Stimulated activated CD8-positive, alpha-beta memory T cell treated with anti-CD3 and anti-CD28 coated beads, Interleukin-2, amount 100 ng/mL, for 1 hour (primary cell): Measurements from ENCODE around the gene CEBPB.

Experiments
- DNase-seq, 2 donors: peaks; one replicate each; pipeline ENCODE4 v3.0.0-alpha.2; 2020; ENCODE audit warnings: low read depth in 2 of 2

The CEBPB gene

GRCh38 chr20:50213531-50214106 lies 23.0 kb downstream of the CEBPB start:
- no peak for DNase-seq

GRCh38 chr20:50214226-50215024 lies 23.8 kb downstream of the CEBPB start:
- no peak for DNase-seq

- no peak for DNase-seq
Observed at GRCh38 chr20:50215101-50215690, 24.6 kb downstream of the CEBPB start.

DNA sequence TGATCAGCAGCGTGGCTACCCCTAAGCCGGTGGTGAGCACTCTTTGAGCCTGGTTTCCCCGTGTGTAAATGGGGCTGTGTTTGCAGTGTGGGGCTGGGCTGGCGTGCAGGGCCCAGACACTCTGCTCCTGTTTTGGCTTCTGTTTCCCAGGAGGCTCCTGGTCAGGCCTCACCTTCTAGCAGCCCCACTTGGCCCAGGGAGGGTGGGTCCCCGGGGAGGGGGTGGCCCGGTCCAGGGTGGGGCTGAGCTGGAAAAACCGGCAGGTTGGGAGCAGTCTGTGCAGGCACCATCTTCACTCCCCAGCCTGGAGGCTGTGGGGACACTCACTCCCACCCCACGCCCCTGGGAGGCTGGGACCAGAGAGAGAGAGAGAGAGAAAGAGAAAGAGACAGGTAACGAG lies 25.3 kb downstream of the CEBPB start:
- DNase-seq, result no peak

- DNase-seq, result no peak
Observed at GRCh38 chr20:50216543-50217206, 26.0 kb downstream of the CEBPB start.

GRCh38 chr20:50217207-50217949 lies 26.7 kb downstream of the CEBPB start:
- no peak for DNase-seq

DNA sequence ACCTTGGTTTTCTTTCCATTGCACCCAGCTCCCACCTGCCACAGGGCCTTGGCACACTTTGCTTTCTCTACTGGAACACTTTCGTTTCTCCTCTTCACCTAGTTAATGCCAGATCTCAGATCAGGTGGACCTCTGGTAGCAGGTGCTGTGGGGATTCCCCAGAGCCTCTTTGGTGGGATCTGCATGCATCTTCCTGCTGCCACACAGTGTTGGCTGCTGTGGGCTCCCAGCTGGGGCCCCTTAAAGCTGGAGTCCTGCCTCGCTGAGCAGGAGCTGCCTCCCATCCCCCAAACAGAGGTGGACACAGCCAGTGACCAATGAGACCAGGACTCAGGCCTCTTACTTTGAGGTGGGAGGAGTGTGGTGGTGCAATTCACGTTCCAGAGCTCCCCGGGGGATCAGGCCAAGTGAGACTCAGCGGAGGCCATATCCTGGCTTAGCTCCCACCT lies 28.4 kb downstream of the CEBPB start:
- no peak for DNase-seq

DNA sequence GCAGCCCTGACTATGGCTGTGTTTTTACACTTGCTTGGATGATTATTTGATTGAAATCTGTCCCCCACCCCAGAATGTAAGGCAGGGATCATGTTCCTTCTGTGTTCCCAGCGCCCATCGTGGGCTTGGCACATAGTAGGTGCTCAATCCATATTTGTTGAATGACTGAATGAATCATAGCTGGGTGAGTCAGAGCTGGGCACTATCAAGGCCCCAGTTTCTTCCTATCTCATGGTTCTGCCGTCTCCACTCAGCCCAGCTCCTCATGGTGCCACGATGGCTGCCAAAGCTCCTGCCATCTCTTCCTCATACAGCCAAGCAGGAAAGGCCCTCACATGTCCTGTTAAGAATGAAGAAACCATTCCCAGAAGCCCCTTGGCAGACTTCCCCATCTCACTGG lies 29.0 kb downstream of the CEBPB start:
- no peak for DNase-seq

GRCh38 chr20:50220093-50220893 lies 29.7 kb downstream of the CEBPB start:
- no peak for DNase-seq

DNA sequence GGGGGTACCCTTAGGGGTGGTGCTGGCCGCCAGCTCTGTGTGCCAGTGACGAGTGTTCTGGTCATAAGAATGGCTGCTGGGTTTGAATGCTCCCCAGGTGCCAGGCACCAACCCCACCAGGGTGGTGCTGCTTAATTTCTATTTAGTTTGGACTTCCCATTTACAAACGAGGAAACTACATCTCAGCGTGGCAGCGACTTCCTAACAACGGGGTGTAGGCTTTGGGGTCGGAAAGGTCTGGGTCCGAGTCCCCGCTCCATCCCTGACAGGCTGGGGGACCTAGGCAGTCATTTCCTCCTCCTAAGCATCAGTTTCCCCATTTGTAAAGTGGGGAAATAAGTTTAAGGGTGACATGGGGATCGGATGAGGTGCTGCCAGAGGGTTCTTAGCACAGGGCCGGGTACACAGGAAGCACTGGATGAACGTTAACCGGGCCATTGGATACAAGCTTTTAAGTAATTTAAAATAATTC lies 30.3 kb downstream of the CEBPB start:
- DNase-seq, result no peak

DNA sequence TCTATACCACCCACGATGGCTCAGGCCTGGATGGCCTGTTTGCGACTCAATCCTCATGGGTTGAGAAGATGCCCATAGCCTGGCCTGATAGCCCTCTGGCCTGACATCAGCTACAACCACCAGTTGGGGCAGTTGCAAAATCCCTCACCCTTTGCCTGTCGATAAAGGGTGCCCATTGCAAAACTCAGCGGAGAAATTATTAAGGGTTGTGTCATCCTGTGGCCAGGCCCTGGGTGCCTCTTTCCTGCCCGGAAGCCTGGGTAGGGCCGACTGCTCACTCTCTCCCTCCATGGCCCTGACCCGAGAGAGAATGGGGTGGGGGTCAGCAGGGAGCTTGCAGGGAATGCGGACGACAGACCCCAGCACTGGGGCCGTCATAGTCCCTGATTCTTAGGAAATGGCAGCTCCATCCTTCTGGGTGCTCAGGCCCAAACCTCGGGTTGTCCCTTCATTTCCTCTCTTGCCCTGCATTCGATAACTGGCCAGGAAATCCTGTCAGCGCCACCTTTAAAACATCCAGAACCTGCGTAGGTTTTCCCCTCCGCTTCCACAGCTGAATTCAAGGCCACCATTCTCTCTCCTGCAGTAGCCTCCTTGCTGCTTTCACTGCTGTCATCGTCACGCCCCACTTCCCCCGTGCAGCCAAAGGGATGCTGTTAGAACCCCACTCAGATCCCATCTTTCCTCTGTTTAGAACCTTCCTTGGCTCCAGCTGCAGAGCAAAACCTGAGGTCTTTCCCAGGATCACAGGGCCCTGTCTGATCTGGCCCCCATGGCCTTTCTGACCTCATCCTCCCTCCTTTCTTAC lies 31.1 kb downstream of the CEBPB start:
- DNase-seq, result no peak

- DNase-seq, result no peak
Observed at GRCh38 chr20:50222309-50223038, 31.8 kb downstream of the CEBPB start.

DNA sequence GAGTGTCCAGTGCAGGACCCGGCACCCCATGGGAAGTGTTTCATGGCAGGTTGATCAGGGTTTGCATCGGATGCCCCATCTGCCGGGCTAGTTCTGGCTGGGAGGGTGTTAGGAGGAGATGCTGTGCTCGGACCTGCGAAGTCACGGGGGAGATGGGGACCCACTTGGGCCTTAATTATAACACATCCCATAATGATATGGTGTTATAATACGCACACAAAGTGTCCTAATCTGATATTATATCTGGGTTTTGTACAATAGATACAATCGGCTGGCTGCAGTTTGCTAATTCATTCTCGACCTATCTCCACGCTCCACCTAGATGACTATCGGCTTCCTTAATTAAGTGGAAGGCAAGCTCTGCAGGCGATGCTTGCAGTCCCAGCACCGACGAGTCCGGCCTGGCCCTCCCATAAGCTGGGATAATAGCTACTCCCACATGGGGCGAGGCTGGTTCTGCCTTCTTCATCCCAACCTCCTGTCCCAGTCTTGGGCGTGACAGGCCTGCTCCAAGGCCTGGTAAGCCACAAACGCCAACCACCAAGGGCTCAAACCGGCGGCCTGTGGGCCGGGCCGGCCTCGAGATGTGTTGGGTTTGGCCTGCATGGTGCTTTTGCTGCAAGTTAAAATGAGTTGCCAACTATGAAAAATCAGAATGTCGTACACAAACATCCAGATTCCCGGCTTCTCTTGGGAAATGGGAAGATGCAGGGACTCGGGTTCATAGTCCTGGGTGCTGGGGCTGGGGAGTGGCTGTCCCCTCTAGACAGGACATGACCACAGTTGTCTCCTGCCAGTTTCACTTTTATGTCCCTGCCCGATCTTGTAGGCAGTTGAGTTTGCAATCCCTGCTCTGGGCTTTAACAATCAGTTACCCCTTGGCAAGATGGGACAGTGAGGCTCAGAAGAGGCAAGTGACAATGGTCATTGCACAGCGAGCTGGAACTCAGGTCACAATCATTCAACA lies 32.7 kb downstream of the CEBPB start:
- DNase-seq, result no peak

- DNase-seq, result no peak
Observed at GRCh38 chr20:50224052-50224451, 33.4 kb downstream of the CEBPB start.

GRCh38 chr20:50224531-50225255 lies 34.1 kb downstream of the CEBPB start:
- no peak for DNase-seq

DNA sequence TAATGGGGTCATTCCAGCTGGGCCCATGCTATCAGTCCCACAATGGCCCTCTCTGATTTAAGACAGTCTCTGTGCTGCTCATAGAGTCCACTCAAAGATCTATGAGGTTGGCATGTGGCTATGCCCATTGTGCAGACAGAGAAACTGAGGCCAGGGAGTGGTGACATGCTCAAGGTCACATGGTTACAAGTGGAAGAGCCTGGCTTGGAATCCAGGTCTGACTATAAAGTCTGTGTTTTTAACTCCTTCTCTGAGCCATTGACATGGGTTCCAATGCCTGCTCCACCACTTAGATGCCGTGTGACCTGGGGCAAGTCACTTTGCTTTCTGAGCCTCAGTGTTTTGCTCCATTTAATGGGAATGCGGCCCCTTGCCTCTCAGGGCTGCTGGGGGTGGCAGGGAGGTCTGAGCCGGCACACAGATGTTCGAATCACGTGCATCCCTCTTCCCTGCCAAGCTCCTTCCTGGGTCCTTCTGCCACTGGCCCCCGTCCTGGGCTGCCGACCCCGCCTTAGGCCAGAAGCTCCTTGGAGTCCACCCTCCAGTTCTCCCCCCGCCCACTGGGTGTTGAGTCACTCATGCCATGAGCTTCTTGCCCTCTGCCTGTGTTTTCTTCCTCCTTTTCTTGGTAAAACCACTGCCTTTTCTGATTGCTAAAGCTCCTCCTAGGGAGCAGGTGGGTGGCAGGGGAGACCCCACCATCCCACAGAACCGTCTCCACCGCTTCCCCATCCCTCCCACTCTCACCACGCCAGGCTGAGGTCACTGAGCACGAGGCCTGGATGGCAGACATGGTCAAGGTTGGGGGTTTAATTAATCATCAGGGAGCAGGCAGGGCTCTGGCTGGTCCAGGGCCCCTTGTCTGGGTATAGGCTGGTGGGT lies 35.7 kb downstream of the CEBPB start:
- DNase-seq, result no peak
